IMR-90 (cell line): Measurements from ENCODE around the gene KCNH6. TPM values are rescaled to one million over a fixed set of nuclear protein-coding genes. Genes with fewer than 3 reads are reported as not detected.

ENCODE experiments used
- ATAC-seq: fragments of 200-7000 bp; cut with Tn5 transposase; 2 replicates; pipeline ENCODE4 v1.9.1; 2020; ENCODE audit warnings: low read depth, mild to moderate bottlenecking, moderate library complexity
- BruUV-seq: library from RNA; stranded (reverse); fragments of 400-500 nt; replicated peaks from 2 replicates; lab custom pipeline; 2021; lab: Mats Ljungman, UMichigan
- CTCF ChIA-PET: fragments of 300-600 bp; formaldehyde crosslinking; extraction: SDS; loops from one replicate; lab custom pipeline; 2021; ENCODE audit warnings: antibody characterized with exemption; lab: Yijun Ruan, JAX
- POLR2A ChIA-PET: fragments of 300-600 bp; sonication (Branson Sonifier 250); formaldehyde crosslinking; loops from one replicate; lab custom pipeline; 2022; ENCODE audit warnings: antibody characterized with exemption; ENCODE audit not compliant: unreplicated experiment; lab: Charles Lee
- DNase-seq: peaks from one replicate; pipeline ENCODE4 v3.0.0; 2013
- H2AFZ ChIP-seq: replicated peaks from 2 replicates; pipeline ENCODE3; 2013; ENCODE audit warnings: low read length, mild to moderate bottlenecking; ENCODE audit not compliant: poor library complexity
- H2AK5ac ChIP-seq: 2 replicates; pipeline ENCODE4 v1.6.1; 2013; ENCODE audit warnings: low read depth, low read length, inconsistent platforms
- H2AK9ac ChIP-seq: replicated peaks from 2 replicates; pipeline ENCODE3; 2013; ENCODE audit warnings: mild to moderate bottlenecking, low read depth, low read length, moderate library complexity; ENCODE audit not compliant: poor library complexity
- H2BK120ac ChIP-seq: 2 replicates; pipeline ENCODE4 v1.6.1; 2013; ENCODE audit warnings: low read depth, low read length, inconsistent platforms
- H2BK15ac ChIP-seq: 3 replicates; pipeline ENCODE4 v1.6.1; 2013; ENCODE audit warnings: low read depth, low read length, inconsistent platforms
- H2BK20ac ChIP-seq: 2 replicates; pipeline ENCODE4 v1.6.1; 2013; ENCODE audit warnings: low read depth, mild to moderate bottlenecking, inconsistent platforms, low read length, moderate library complexity
- H2BK5ac ChIP-seq: 2 replicates; pipeline ENCODE4 v1.6.1; 2013; ENCODE audit warnings: mild to moderate bottlenecking, low read depth, low read length, inconsistent platforms; ENCODE audit not compliant: poor library complexity, severe bottlenecking
- H3K14ac ChIP-seq: replicated peaks from 2 replicates; pipeline ENCODE4 v1.6.1; 2013; ENCODE audit warnings: low read depth, low read length, inconsistent platforms
- H3K18ac ChIP-seq: 2 replicates; pipeline ENCODE4 v1.6.1; 2013; ENCODE audit warnings: low read depth, low read length, control low read depth
- H3K23ac ChIP-seq: 2 replicates; pipeline ENCODE4 v1.6.1; 2013; ENCODE audit warnings: low read depth, low read length, inconsistent platforms
- H3K27ac ChIP-seq: 2 replicates; pipeline ENCODE4 v1.5.1; 2013; ENCODE audit warnings: mild to moderate bottlenecking, control low read depth, low read length; ENCODE audit not compliant: insufficient read depth
- H3K27me3 ChIP-seq: 2 replicates; pipeline ENCODE4 v1.6.1; 2013; ENCODE audit warnings: low read length; ENCODE audit not compliant: control insufficient read depth, insufficient read depth
- H3K36me3 ChIP-seq: 2 replicates; pipeline ENCODE4 v1.6.1; 2013; ENCODE audit warnings: low read length, mixed read lengths; ENCODE audit not compliant: control insufficient read depth, insufficient read depth
- H3K4ac ChIP-seq: 2 replicates; pipeline ENCODE4 v1.6.1; 2013; ENCODE audit warnings: low read depth, low read length, inconsistent platforms
- H3K4me1 ChIP-seq: 2 replicates; pipeline ENCODE4 v1.6.1; 2013; ENCODE audit warnings: low read length, mixed read lengths; ENCODE audit not compliant: control insufficient read depth, insufficient read depth
- H3K4me2 ChIP-seq: 2 replicates; pipeline ENCODE4 v1.6.1; 2013; ENCODE audit warnings: low read depth, mild to moderate bottlenecking, control low read depth, low read length, moderate library complexity
- H3K4me3 ChIP-seq: 2 replicates; pipeline ENCODE4 v1.5.1; 2013; ENCODE audit warnings: low read depth, mild to moderate bottlenecking, control low read depth, low read length, moderate library complexity; ENCODE audit not compliant: insufficient read depth
- H3K56ac ChIP-seq: 2 replicates; pipeline ENCODE4 v1.6.1; 2013; ENCODE audit warnings: low read length, inconsistent platforms; ENCODE audit not compliant: insufficient read depth; ENCODE audit errors: extremely low read depth
- H3K79me1 ChIP-seq, 2 experiments: 2 replicates each; pipeline ENCODE4 v1.6.1; 2013; ENCODE audit warnings: low read length in 2 of 2, inconsistent platforms in 1 of 2, low read depth in 1 of 2
- H3K9ac ChIP-seq: 2 replicates; pipeline ENCODE4 v1.6.1; 2013; ENCODE audit warnings: low read depth, low read length, control low read depth
- H3K9me1 ChIP-seq: 2 replicates; pipeline ENCODE4 v1.6.1; 2013; ENCODE audit warnings: low read length, inconsistent platforms; ENCODE audit not compliant: insufficient read depth
- H3K9me3 ChIP-seq: 2 replicates; pipeline ENCODE4 v1.6.1; 2013; ENCODE audit warnings: low read length; ENCODE audit not compliant: control insufficient read depth, insufficient read depth
- H4K20me1 ChIP-seq: 2 replicates; pipeline ENCODE4 v1.6.1; 2013; ENCODE audit warnings: low read length, inconsistent platforms; ENCODE audit not compliant: insufficient read depth
- H4K5ac ChIP-seq: 2 replicates; pipeline ENCODE4 v1.6.1; 2013; ENCODE audit warnings: mild to moderate bottlenecking, low read depth, low read length, control low read depth
- H4K8ac ChIP-seq, 2 experiments: 2 replicates each; pipeline ENCODE4 v1.6.1; 2013; ENCODE audit warnings: low read depth in 2 of 2, low read length in 2 of 2, control low read depth in 1 of 2, inconsistent platforms in 1 of 2
- H4K91ac ChIP-seq: 2 replicates; pipeline ENCODE4 v1.6.1; 2013; ENCODE audit warnings: low read depth, low read length, inconsistent platforms; ENCODE audit not compliant: insufficient read depth
- BHLHE40 ChIP-seq: fragments of 150-350 bp; IDR thresholded peaks from 2 replicates; pipeline ENCODE4 v1.6.1; 2016; ENCODE audit warnings: mild to moderate bottlenecking, low read depth, low read length
- CEBPB ChIP-seq: IDR thresholded peaks from 2 replicates; pipeline ENCODE4 v1.6.1; 2012; ENCODE audit warnings: low read depth, low read length, improper control_type of control experiment
- CHD1 ChIP-seq: IDR thresholded peaks from 2 replicates; pipeline ENCODE4 v1.6.1; 2012; ENCODE audit warnings: low read depth, low read length, improper control_type of control experiment
- CTCF ChIP-seq: conservative IDR thresholded peaks from 2 replicates; pipeline ENCODE4 v1.5.1; 2012; ENCODE audit warnings: mild to moderate bottlenecking, low read depth, low read length, improper control_type of control experiment
- MAZ ChIP-seq: IDR thresholded peaks from 2 replicates; pipeline ENCODE4 v1.6.1; 2012; ENCODE audit warnings: low read depth, mild to moderate bottlenecking, low read length, improper control_type of control experiment, moderate library complexity, borderline replicate concordance
- POLR2A ChIP-seq: IDR thresholded peaks from 2 replicates; pipeline ENCODE4 v1.6.1; 2012; ENCODE audit warnings: mild to moderate bottlenecking, low read depth, low read length
- RAD21 ChIP-seq: IDR thresholded peaks from 2 replicates; pipeline ENCODE4 v1.6.1; 2012; ENCODE audit warnings: low read length, improper control_type of control experiment
- RCOR1 ChIP-seq: IDR thresholded peaks from 2 replicates; pipeline ENCODE4 v1.6.1; 2012; ENCODE audit warnings: mild to moderate bottlenecking, low read length, improper control_type of control experiment; ENCODE audit not compliant: insufficient replicate concordance
- RFX5 ChIP-seq: IDR thresholded peaks from 2 replicates; pipeline ENCODE4 v1.8.0; 2012; ENCODE audit warnings: low read depth, mild to moderate bottlenecking, low read length, moderate library complexity
- SMC3 ChIP-seq: fragments of 150-350 bp; IDR thresholded peaks from 2 replicates; pipeline ENCODE4 v1.6.1; 2016; ENCODE audit warnings: low read depth, mild to moderate bottlenecking, antibody characterized with exemption, low read length, moderate library complexity
- USF2 ChIP-seq: fragments of 150-350 bp; IDR thresholded peaks from 2 replicates; pipeline ENCODE4 v1.6.1; 2017; ENCODE audit warnings: mild to moderate bottlenecking, antibody characterized with exemption, low read length, low read depth
- WGBS, 2 experiments: methylation state at CpG; one replicate each; pipeline versions ENCODE4 v1.1.5 to v1.1.7; 2013; ENCODE audit warnings: missing lambda C conversion rate in 2 of 2; ENCODE audit not compliant: insufficient read length in 1 of 2; ENCODE audit errors: extremely low coverage in 2 of 2; 5-methylcytosine and 5-hydroxymethylcytosine counted together
- dilution Hi-C: fragments of 300-500 bp; cut with HindIII; formaldehyde crosslinking; loops from one replicate; pipeline ENCODE4 v1.14.3; 2018; ENCODE audit warnings: low sequenced_read_pairs; ENCODE audit not compliant: unreplicated experiment
- in situ Hi-C: fragments of 300-500 bp; cut with MboI; formaldehyde crosslinking; loops from 3 replicates; pipeline ENCODE4 v1.14.3; 2019; ENCODE audit warnings: low sequenced_read_pairs, inconsistent platforms, mixed read lengths
- intact Hi-C: fragments of 100-400 bp; cut with micrococcal nuclease; formaldehyde crosslinking; loops from 2 replicates; pipeline ENCODE4 v1.10.0; 2022
- polyA plus RNA-seq, 3 experiments: library from polyadenylated mRNA; depleted of rRNA; stranded (reverse); fragments of >200 nt; gene quantifications; 2 replicates each; pipeline ENCODE4 v1.2.3, GENCODE V29; 2012; ENCODE audit warnings: low replicate concordance in 1 of 3
- total RNA-seq: library from RNA; depleted of rRNA; stranded (reverse); fragments of >200 nt; gene quantifications from 2 replicates; pipeline ENCODE4 v1.2.3, GENCODE V29; 2012

The KCNH6 gene
- total and polyA plus RNA-seq, 2 of the 4 experiments (the other 2 are of a cell fraction) = 0.17 to 0.18 TPM

- Histone ChIP-seq H3K4me1 (peaks cover 11% of the 10 kb centered on the region), H3K23ac (no peak overlapping the region), H3K4ac (no peak overlapping the region), H3K79me1 (no peaks in the 10 kb centered on the region), H3K27ac (no peak overlapping the region), H4K8ac (no peak overlapping the region), H3K18ac (no peak overlapping the region), H3K14ac (no peak overlapping the region), H3K56ac (no peak overlapping the region), H2AK5ac (no peak overlapping the region), H3K4me2 (no peak overlapping the region), H2BK5ac (no peak overlapping the region), H2AFZ (no peak overlapping the region), H2AK9ac (no peak overlapping the region), H4K20me1 (no peaks in the 10 kb centered on the region), H4K5ac (no peak overlapping the region), H2BK120ac (no peak overlapping the region), H3K27me3 (peaks cover 11% of the 10 kb centered on the region), H3K9ac (no peak overlapping the region), H4K91ac (no peak overlapping the region), H2BK20ac (no peak overlapping the region), H3K9me1 (peaks cover 3% of the 10 kb centered on the region; the same call in 1 of the 2 replicates), H2BK15ac (no peak overlapping the region), H3K36me3 (no peaks in the 10 kb centered on the region), H3K4me3 (no peak overlapping the region), H3K9me3 (no peaks in the 10 kb centered on the region)
- ChIA-PET POLR2A (no interaction called here), CTCF (interaction anchor here (1.0 to 3.3 kb wide), 2 partner anchors 55 kb away, joined by 3 to 24 read pairs; no protein-coding TSS in a partner anchor)
- no TSS peak for BruUV-seq
- no peak for DNase-seq
- ATAC-seq = no peak
- intact Hi-C loops (no loop called here), dilution Hi-C loops (no loop called here), in situ Hi-C loops (no loop called here)
- TF ChIP-seq RAD21 (no peak), MAZ (no peak), CTCF (no peak), CEBPB (no peak), SMC3 (no peak), RFX5 (no peak), BHLHE40 (no peak), RCOR1 (no peak), POLR2A (no peak), USF2 (no peak), CHD1 (no peak)
- WGBS, 2 experiments = 69% methylated on average over 6 of the region's 11 CpGs; no CpG with 5 or more reads in 1 of the 2 experiments
Observed at GRCh38 chr17:63480826-63481487, 42.2 kb upstream of the KCNH6 start.
